DMS114 treated with DMSO at 0.1 percent for 48 hours (cell line): ENCODE results near the gene OR2A25.

Source experiments
- DNase-seq: peaks from one replicate; lab custom pipeline; 2025; ENCODE audit not compliant: unreplicated experiment; lab: John Stamatoyannopoulos, UW

The OR2A25 gene

GRCh38 chr7:144069953-144070352 lies 342 bp downstream of the OR2A25 start:
- DNase-seq: no peak

- no peak for DNase-seq
Measured at GRCh38 chr7:144074374-144074773, 4.8 kb downstream of the OR2A25 start.

GRCh38 chr7:144085978-144086377 lies 16.4 kb downstream of the OR2A25 start, which contains the start of gene OR2A12:
OR2A12 (plus strand) TSS chr7:144086278; CDS start chr7:144095108, 8,830 bp downstream.
- no peak for DNase-seq

GRCh38 chr7:144086730-144087129 lies 17.1 kb downstream of the OR2A25 start:
- no peak for DNase-seq

GRCh38 chr7:144087230-144087629 lies 17.6 kb downstream of the OR2A25 start:
- no peak for DNase-seq

- no peak for DNase-seq
Measured at GRCh38 chr7:144090667-144091066, 21.1 kb downstream of the OR2A25 start.

GRCh38 chr7:144098776-144099175 lies 29.2 kb downstream of the OR2A25 start:
- no peak for DNase-seq

- DNase-seq: no peak
Measured at GRCh38 chr7:144100607-144101006, 31.0 kb downstream of the OR2A25 start.

- DNase-seq: no peak
Measured at GRCh38 chr7:144102041-144102440, 32.4 kb downstream of the OR2A25 start.

- no peak for DNase-seq
Measured at GRCh38 chr7:144105211-144105610, 35.6 kb downstream of the OR2A25 start.

GRCh38 chr7:144109283-144109682 lies 39.7 kb downstream of the OR2A25 start, which contains the start of gene OR2A2:
OR2A2 (plus strand) TSS chr7:144109583; CDS start chr7:144109583, 0 bp downstream.
- no peak for DNase-seq

- DNase-seq: no peak
Measured at GRCh38 chr7:144110272-144110671, 40.7 kb downstream of the OR2A25 start.

GRCh38 chr7:144113651-144114050 lies 44.0 kb downstream of the OR2A25 start:
- no peak for DNase-seq

- DNase-seq: no peak
Measured at GRCh38 chr7:144118341-144118740, 48.7 kb downstream of the OR2A25 start.

GRCh38 chr7:144122876-144123275 lies 53.3 kb downstream of the OR2A25 start, which contains the start of gene OR2A14:
OR2A14 (plus strand) TSS chr7:144123176; CDS start chr7:144129113, 5,937 bp downstream.
- no peak for DNase-seq
